Suppressor macrophage treated with lipopolysaccharide for 1 hour (primary cell): ENCODE data around the gene TRAF7.

ENCODE experiments used
- DNase-seq, 3 donors: peaks; one replicate each; pipeline ENCODE4 v3.0.0-alpha.2; 2020 to 2022

TRAF7 gene

GRCh38 chr16:2148714-2149629 lies 6.6 kb upstream of the TRAF7 start:
- no peak for DNase-seq

GRCh38 chr16:2149630-2150417 lies 5.8 kb upstream of the TRAF7 start:
- DNase-seq: no peak

GRCh38 chr16:2150418-2151187 lies 5.0 kb upstream of the TRAF7 start:
- no peak for DNase-seq

GRCh38 chr16:2151188-2152091 lies 4.1 kb upstream of the TRAF7 start:
- no peak for DNase-seq

- no peak for DNase-seq
Observed at GRCh38 chr16:2152695-2153506, 2.7 kb upstream of the TRAF7 start.

- DNase-seq: peak in 1 of 3 donors; percentile 34
Observed at GRCh38 chr16:2154533-2155090, 970 bp upstream of the TRAF7 start.

GRCh38 chr16:2155977-2156848 lies 631 bp downstream of the TRAF7 start:
- peak in 2 of 3 donors; percentile 22 to 42 for DNase-seq

GRCh38 chr16:2156849-2157224 lies 1.3 kb downstream of the TRAF7 start:
- DNase-seq: no peak

- DNase-seq: no peak
Observed at GRCh38 chr16:2157480-2158261, 2.1 kb downstream of the TRAF7 start.

- DNase-seq: no peak
Observed at GRCh38 chr16:2158262-2158638, 2.7 kb downstream of the TRAF7 start.

- no peak for DNase-seq
Observed at GRCh38 chr16:2159175-2159838, 3.7 kb downstream of the TRAF7 start.

GRCh38 chr16:2160915-2161551 lies 5.5 kb downstream of the TRAF7 start:
- DNase-seq: no peak

- DNase-seq: no peak
Observed at GRCh38 chr16:2161911-2162310, 6.3 kb downstream of the TRAF7 start.

GRCh38 chr16:2162676-2163118 lies 7.1 kb downstream of the TRAF7 start:
- no peak for DNase-seq

GRCh38 chr16:2163211-2163881 lies 7.8 kb downstream of the TRAF7 start:
- DNase-seq: no peak

- DNase-seq: no peak
Observed at GRCh38 chr16:2165861-2166260, 10.3 kb downstream of the TRAF7 start.
